Neural cell (in vitro differentiated cells): ENCODE measurements around the gene DAGLA.

Experiments used
- CTCF ChIP-seq: fragments of 450-650 bp; IDR thresholded peaks from 2 replicates; pipeline ENCODE4 v1.5.1; 2014; ENCODE audit warnings: antibody characterized with exemption, mild to moderate bottlenecking, moderate library complexity; ENCODE audit not compliant: poor library complexity, severe bottlenecking
- EP300 ChIP-seq: fragments of 450-650 bp; conservative IDR thresholded peaks from 2 replicates; pipeline ENCODE4 v1.6.1; 2014; ENCODE audit warnings: antibody characterized with exemption, mild to moderate bottlenecking, moderate library complexity; ENCODE audit not compliant: poor library complexity, severe bottlenecking
- EZH2 ChIP-seq: fragments of 200-600, 300-800 bp; shearing (Covaris generic), sonication (generic); IDR thresholded peaks from 2 replicates; pipeline ENCODE4 v1.6.1; 2014; ENCODE audit warnings: antibody characterized with exemption, low read length, borderline replicate concordance, mild to moderate bottlenecking; ENCODE audit not compliant: insufficient read depth, poor library complexity, severe bottlenecking
- MXI1 ChIP-seq: fragments of 450-650 bp; conservative IDR thresholded peaks from 2 replicates; pipeline ENCODE4 v1.6.1; 2014; ENCODE audit warnings: antibody characterized with exemption, mild to moderate bottlenecking; ENCODE audit not compliant: poor library complexity, severe bottlenecking
- POLR2AphosphoS5 ChIP-seq: IDR thresholded peaks from 2 replicates; pipeline ENCODE4 v1.6.1; 2012
- RAD21 ChIP-seq: fragments of 450-650 bp; conservative IDR thresholded peaks from 2 replicates; pipeline ENCODE4 v1.6.1; 2014; ENCODE audit warnings: antibody characterized with exemption, mild to moderate bottlenecking, moderate library complexity
- REST ChIP-seq: IDR thresholded peaks from 2 replicates; pipeline ENCODE4 v1.6.1; 2012; ENCODE audit warnings: borderline replicate concordance
- SMC3 ChIP-seq: fragments of 450-650 bp; conservative IDR thresholded peaks from 2 replicates; pipeline ENCODE4 v1.6.1; 2014; ENCODE audit warnings: antibody characterized with exemption, mild to moderate bottlenecking, moderate library complexity; ENCODE audit not compliant: poor library complexity
- TAF1 ChIP-seq: IDR thresholded peaks from 2 replicates; pipeline ENCODE4 v1.6.1; 2012; ENCODE audit warnings: low read depth

- TF ChIP-seq REST (no peak), TAF1 (no peak), POLR2AphosphoS5 (no peak), CTCF (no peak), EZH2 (no peak), EP300 (no peak), SMC3 (no peak), RAD21 (no peak), MXI1 (no peak)
Measured at GRCh38 chr11:61793083-61793828, 113.1 kb downstream of the DAGLA start.
